Parathyroid adenoma (tissue), 2 donors: ENCODE results near the gene AHI1.

Experiments used
- H2AFZ ChIP-seq: fragments of 300-600 bp; sonication (generic); one replicate; pipeline ENCODE4 v1.7.0; 2017; ENCODE audit warnings: antibody characterized with exemption, mild to moderate bottlenecking
- H3K27ac ChIP-seq: fragments of 300-600 bp; sonication (generic); one replicate; pipeline ENCODE4 v1.7.0; 2017
- H3K27me3 ChIP-seq: fragments of 300-600 bp; sonication (generic); one replicate; pipeline ENCODE4 v1.7.0; 2017; ENCODE audit warnings: low read length; ENCODE audit not compliant: control insufficient read depth, insufficient read depth
- H3K36me3 ChIP-seq: fragments of 300-600 bp; sonication (generic); one replicate; pipeline ENCODE4 v1.7.0; 2017; ENCODE audit warnings: low read length; ENCODE audit not compliant: control insufficient read depth, insufficient read depth
- H3K4me1 ChIP-seq: fragments of 300-600 bp; sonication (generic); one replicate; pipeline ENCODE4 v1.7.0; 2017; ENCODE audit warnings: control low read depth
- H3K4me2 ChIP-seq: fragments of 300-600 bp; sonication (generic); one replicate; pipeline ENCODE4 v1.7.0; 2017; ENCODE audit warnings: low read length
- H3K4me3 ChIP-seq: fragments of 300-600 bp; sonication (generic); one replicate; pipeline ENCODE4 v1.7.0; 2017; ENCODE audit warnings: low read depth, low read length
- H3K79me2 ChIP-seq: fragments of 300-600 bp; sonication (generic); one replicate; pipeline ENCODE4 v1.7.0; 2017; ENCODE audit warnings: control low read depth
- H3K9ac ChIP-seq: fragments of 300-600 bp; sonication (generic); one replicate; pipeline ENCODE4 v1.7.0; 2017; ENCODE audit warnings: mild to moderate bottlenecking
- H3K9me3 ChIP-seq: fragments of 300-600 bp; sonication (generic); one replicate; pipeline ENCODE4 v1.7.0; 2017; ENCODE audit warnings: low read length; ENCODE audit not compliant: control insufficient read depth
- CTCF ChIP-seq: fragments of 300-600 bp; sonication (generic); IDR thresholded peaks from one replicate; pipeline ENCODE4 v1.7.0; 2017; ENCODE audit warnings: antibody characterized with exemption, mild to moderate bottlenecking
- donor health status: primary hyperparathyroidism.

Gene AHI1

GRCh38 chr6:135479601-135480000, 17.9 kb downstream of the AHI1 start:
- Histone ChIP-seq H3K4me1 (no peaks in the 10 kb centered on the region), H3K4me2 (no peak overlapping the region), H3K36me3 (no peaks in the 10 kb centered on the region), H3K9me3 (peaks cover 3% of the 10 kb centered on the region), H3K9ac (no peak overlapping the region), H3K27me3 (no peaks in the 10 kb centered on the region), H3K4me3 (no peak overlapping the region), H3K27ac (no peak overlapping the region), H3K79me2 (peaks cover 2% of the 10 kb centered on the region), H2AFZ (no peak overlapping the region)
- TF ChIP-seq CTCF: no peak

GRCh38 chr6:135478626-135479025, 18.9 kb downstream of the AHI1 start:
- H2AFZ ChIP-seq: no peak overlapping the region
- no peaks in the 10 kb centered on the region for H3K27me3 ChIP-seq
- no peaks in the 10 kb centered on the region for H3K36me3 ChIP-seq
- peaks cover 3% of the 10 kb centered on the region for H3K9me3 ChIP-seq
- H3K9ac ChIP-seq: no peak overlapping the region
- H3K4me2 ChIP-seq: no peak overlapping the region
- H3K79me2 ChIP-seq: peaks cover 2% of the 10 kb centered on the region
- H3K27ac ChIP-seq: no peak overlapping the region
- no peak for TF ChIP-seq CTCF
- no peaks in the 10 kb centered on the region for H3K4me1 ChIP-seq
- no peak overlapping the region for H3K4me3 ChIP-seq

- peaks cover 2% of the 10 kb centered on the region for H3K79me2 ChIP-seq
- no peak for TF ChIP-seq CTCF
- H3K4me1 ChIP-seq: no peaks in the 10 kb centered on the region
- H3K4me3 ChIP-seq: no peak overlapping the region
- H3K9me3 ChIP-seq: no peaks in the 10 kb centered on the region
- H3K9ac ChIP-seq: no peak overlapping the region
- H3K27ac ChIP-seq: no peak overlapping the region
- H3K36me3 ChIP-seq: no peaks in the 10 kb centered on the region
- no peak overlapping the region for H3K4me2 ChIP-seq
- H2AFZ ChIP-seq: no peak overlapping the region
- H3K27me3 ChIP-seq: no peaks in the 10 kb centered on the region
These were observed 22.2 kb downstream of the AHI1 start for GRCh38 chr6:135475292-135475886.

GRCh38 chr6:135474362-135474761, 23.2 kb downstream of the AHI1 start:
- Histone ChIP-seq H3K27me3 (no peaks in the 10 kb centered on the region), H3K4me1 (no peaks in the 10 kb centered on the region), H3K9ac (no peak overlapping the region), H3K27ac (no peak overlapping the region), H3K36me3 (no peaks in the 10 kb centered on the region), H3K4me3 (no peak overlapping the region), H3K4me2 (no peak overlapping the region), H3K79me2 (peaks cover 2% of the 10 kb centered on the region), H3K9me3 (no peaks in the 10 kb centered on the region), H2AFZ (no peak overlapping the region)
- TF ChIP-seq CTCF: no peak

- TF ChIP-seq CTCF: no peak
- H3K4me2 ChIP-seq: no peak overlapping the region
- H3K9me3 ChIP-seq: no peaks in the 10 kb centered on the region
- H3K4me1 ChIP-seq: no peaks in the 10 kb centered on the region
- no peaks in the 10 kb centered on the region for H3K27me3 ChIP-seq
- no peak overlapping the region for H3K27ac ChIP-seq
- no peaks in the 10 kb centered on the region for H3K79me2 ChIP-seq
- H3K9ac ChIP-seq: no peak overlapping the region
- H3K4me3 ChIP-seq: no peak overlapping the region
- no peaks in the 10 kb centered on the region for H3K36me3 ChIP-seq
- no peak overlapping the region for H2AFZ ChIP-seq
These were observed 31.6 kb downstream of the AHI1 start for GRCh38 chr6:135465903-135466302.
